Caki2 (cell line): ENCODE measurements around the gene HOXA1. TPM values are rescaled to one million over a fixed set of nuclear protein-coding genes. Genes with fewer than 3 reads are reported as not detected.

Experiments used
- DNase-seq: peaks from one replicate; pipeline ENCODE4 v3.0.0-alpha.2; 2015; ENCODE audit warnings: low read depth
- in situ Hi-C: cut with HindIII; loops from 2 replicates; pipeline ENCODE4 v1.10.0; 2016; ENCODE audit warnings: low sequenced_read_pairs, low pct_unique_long_range_greater_than_20kb, mixed read lengths
- total RNA-seq: library from RNA; depleted of rRNA; stranded (reverse); fragments of >200 nt; shearing (Covaris generic); gene quantifications from 2 replicates; pipeline ENCODE4 v1.2.3, GENCODE V29; 2014; ENCODE audit warnings: low replicate concordance

HOXA1 gene
- total RNA-seq, 1 experiment from 2014 or later = 3.9 TPM

DNA sequence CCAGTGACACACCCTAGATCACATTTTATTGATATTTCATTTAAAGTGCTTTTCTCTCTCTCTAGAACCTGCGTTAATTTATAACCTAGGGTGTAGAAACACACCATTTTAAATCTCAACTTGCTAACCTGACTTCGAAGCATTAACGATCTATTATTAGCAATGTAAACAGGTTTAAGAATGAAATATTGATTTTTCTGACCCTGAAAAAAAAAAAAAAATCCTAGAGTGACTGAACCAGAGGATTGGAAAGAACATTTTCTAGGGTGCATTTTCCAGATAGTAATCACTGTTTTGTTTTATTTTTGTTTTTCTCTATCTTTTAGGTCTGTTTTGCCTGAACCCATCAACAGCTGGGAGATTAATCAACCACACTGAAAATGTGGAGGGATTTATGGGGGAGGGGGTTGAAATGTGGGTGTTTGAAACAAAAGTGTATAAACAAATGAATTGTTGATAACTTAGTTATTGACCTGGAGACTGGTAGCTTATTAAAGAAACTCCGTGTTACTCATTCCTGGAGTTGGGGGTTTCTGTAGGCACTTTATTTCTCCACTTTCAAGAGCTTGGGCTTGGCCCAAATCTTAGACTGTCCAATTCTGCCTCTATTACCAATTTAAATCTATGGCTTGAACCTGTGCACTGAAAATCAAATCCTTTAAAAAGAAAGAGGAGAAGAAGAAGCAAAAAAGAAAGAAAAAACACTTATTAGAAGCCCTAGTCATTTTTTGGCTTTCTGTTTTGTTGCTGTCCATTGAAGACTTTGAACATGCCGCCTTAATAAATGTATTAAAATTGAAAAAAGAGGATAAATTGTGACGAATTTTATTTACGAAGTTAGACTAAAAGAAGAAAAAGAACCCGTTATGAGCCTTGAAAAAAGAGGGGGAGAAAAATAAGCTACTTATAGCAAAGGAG, 3.9 kb upstream of the HOXA1 start:
- in situ Hi-C loops = no loop called here

GRCh38 chr7:27098578-27099451, 3.0 kb upstream of the HOXA1 start:
- DNase-seq = peak; percentile 67
- in situ Hi-C loops = no loop called here

More for the DNA sequence above, 3.9 kb upstream of the HOXA1 start:
- DNase-seq = no peak

DNA sequence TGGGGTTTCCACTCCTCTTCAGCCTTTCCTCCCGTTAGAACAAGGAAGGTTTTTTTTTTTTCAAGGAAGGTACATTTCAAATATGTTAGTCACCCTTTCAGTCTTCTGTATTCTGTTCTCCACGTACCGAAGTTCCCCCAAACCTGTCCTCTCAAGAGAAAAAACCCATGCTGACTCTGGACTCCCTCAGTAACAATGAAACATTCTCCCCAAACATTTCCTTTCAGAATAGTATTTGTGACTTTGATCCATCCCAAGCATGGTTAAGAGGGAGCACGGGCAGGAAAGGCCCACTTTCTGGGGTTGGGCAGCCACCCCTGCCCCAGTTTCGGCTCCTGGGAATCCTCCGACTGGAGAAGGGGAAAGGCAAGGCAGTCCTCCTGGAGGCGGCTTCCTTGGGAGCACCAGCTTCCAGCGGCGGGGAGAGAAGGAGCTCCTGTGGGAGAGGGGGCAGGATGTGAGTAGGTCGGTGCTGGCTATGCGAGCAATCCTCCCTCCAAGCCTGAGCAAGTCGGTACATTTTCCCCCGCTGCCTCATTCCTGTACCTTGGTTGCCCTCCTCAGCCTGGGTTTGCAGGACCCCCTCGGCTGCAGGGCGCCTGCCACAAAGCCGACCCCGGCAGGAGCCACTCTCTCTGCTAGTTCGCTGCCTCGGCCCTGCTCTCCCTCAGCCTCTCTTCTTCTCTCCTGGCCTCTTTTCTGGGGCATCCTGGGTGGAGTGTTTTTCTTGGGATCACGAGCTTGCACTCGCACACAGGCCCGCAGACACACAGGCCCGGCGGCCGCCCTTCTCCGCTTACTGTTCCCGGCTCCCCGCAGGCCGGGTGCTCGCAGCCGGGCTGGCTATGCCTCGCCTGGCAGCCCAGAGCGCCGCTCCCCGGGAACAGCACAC, 2.1 kb upstream of the HOXA1 start:
- in situ Hi-C loops = no loop called here
- DNase-seq = peak; percentile 48

GRCh38 chr7:27096768-27097514, 1.1 kb upstream of the HOXA1 start:
- peak; percentile 57 for DNase-seq
- in situ Hi-C loops = no loop called here

DNA sequence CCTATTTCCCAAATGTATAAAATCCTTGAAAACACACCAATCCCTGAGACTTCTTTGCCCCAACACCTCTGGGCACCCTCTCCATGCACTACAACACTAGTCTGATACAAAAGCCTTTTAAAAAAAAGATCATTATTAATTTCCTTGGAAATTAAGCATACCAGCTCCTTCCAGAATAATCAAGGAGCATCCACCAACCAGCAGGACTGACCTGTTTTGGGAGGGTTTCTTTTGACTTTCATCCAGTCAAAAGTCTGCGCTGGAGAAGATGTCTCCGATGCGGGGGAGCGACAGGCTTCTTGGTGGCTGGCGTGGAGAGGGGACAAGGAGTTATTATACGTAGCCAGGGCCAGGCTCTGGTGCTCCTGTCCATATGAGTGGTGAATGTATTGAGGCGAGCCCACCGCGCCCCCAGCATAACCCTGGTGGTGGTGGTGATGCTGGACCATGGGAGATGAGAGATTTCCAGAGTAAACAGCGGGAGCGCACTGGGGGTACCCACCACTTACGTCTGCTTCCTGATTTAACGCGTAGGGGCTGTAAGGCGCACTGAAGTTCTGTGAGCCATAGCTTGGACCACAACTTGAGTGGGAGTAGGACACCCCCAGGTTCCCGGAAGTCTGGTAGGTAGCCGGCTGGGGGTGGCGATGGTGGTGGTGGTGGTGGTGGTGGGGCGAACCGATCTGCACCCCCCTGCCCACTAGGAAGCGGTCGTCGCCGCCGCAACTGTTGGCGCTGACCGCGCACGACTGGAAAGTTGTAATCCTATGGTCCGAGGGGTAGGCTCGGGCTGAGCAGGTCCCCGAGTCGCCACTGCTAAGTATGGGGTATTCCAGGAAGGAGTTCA, 527 bp downstream of the HOXA1 start:
- in situ Hi-C loops = no loop called here
- no peak for DNase-seq

DNA sequence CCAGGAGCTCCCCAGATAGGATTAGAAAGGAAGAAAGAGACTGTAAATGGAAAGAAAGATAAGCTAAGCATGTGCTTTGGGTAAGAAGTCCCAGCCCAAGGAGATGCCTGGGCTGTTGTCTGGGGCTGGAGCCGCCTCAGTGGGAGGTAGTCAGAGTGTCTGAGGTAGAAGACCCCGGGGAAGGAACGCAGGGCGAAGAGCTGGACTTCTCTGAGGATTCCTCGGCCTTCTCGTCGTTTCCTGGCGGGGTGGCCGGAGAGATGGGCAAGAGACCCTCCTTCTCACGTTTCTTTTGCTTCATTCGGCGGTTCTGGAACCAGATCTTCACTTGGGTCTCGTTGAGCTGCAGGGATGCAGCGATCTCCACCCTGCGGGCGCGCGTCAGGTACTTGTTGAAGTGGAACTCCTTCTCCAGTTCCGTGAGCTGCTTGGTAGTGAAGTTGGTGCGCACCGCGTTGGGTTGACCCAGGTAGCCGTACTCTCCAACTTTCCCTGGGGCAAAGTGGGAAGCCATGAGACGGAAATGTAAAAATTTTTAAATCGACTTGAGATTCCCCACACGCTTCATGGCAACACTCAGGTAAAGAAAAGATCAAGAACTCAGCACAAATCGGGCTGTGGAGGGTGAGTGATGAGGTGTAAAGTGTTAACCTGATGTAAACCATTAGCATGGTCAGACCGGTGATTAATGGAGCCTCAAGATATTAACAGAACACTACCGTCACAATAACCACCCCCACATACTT, 1.3 kb downstream of the HOXA1 start:
- no peak for DNase-seq
- in situ Hi-C loops = no loop called here

GRCh38 chr7:27093184-27093895, 2.5 kb downstream of the HOXA1 start:
- DNase-seq = no peak
- in situ Hi-C loops = no loop called here

DNA sequence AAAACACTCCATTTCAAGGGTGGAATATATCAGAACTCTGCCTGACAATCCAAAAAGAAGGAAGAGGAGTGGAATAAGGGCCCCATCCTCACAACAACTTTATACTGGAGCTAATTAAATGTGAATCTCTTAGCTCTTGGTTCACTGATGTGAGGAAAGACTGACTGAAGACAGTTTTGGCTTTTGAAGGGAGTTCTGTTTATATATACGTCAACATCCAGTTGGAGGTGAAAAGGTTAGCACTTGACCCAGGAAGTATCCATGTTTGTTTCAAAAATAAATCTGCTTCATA, 3.0 kb downstream of the HOXA1 start:
- DNase-seq = no peak
- in situ Hi-C loops = no loop called here

DNA sequence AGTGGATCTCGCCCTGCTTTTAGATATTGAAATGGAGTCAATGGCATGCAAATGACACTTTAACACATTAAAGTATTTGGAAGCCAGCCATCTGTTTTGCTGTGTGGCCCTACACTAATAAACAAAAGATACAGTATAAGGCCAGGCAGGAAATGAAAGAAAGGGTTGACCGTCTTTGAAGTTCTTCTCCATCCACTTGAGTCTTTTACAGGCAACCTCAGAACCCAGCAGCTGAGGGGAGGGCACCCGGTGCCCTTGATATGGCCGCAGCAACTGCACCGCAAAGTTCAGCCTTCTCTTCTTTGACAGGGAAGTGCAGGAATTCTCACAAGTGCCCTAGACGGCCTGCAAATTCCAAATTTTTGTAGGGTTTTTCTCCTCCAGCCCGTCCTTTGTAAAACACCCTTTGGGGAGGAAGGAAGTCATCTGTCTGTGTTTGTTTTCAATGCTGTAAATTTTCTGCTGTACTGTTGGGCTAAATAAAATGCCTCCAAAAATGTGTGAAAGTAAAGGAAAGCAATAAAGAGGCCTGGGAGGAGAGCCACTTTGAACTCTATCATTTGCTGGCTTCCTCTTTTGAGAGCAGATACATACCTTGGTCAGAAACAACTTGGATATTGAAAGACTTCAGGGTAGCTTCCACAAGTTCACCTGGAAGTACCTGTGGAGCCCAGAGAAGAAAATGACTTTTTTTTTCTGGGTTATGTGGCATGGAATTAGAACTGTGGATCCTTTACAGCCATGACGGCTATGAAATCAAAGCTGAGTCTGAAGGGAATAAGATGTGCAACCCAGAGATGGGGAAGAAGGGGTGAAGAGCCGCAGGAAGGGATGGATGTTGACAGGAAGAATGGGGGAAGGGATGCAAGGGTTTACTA, 3.6 kb downstream of the HOXA1 start:
- in situ Hi-C loops = no loop called here
- no peak for DNase-seq

GRCh38 chr7:27091105-27091504, 4.7 kb downstream of the HOXA1 start:
- in situ Hi-C loops = no loop called here
- no peak for DNase-seq

- in situ Hi-C loops = no loop called here
- DNase-seq = no peak
These were observed 7.5 kb downstream of the HOXA1 start for GRCh38 chr7:27088002-27088922.

- in situ Hi-C loops = no loop called here
- DNase-seq = no peak
These were observed 12.2 kb downstream of the HOXA1 start for GRCh38 chr7:27083646-27084045.

DNA sequence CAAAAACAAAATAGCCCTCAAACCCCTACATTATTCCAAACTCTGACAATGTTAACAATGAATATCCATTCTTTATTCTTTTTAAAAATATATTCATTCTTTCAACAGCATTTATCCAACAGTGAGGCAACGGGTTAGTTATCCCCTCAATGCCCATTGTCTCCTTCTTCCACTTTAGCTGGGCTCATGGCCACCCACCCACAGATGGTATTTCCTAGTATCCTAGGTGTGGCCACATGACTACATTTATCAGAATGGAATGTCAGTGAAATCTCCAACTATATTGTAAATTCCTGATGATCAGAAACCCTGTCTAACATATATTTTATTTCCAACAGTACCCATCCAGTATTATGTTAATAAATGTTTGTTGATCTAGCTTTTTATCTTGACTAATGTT, 13.6 kb downstream of the HOXA1 start:
- in situ Hi-C loops = no loop called here
- no peak for DNase-seq

DNA sequence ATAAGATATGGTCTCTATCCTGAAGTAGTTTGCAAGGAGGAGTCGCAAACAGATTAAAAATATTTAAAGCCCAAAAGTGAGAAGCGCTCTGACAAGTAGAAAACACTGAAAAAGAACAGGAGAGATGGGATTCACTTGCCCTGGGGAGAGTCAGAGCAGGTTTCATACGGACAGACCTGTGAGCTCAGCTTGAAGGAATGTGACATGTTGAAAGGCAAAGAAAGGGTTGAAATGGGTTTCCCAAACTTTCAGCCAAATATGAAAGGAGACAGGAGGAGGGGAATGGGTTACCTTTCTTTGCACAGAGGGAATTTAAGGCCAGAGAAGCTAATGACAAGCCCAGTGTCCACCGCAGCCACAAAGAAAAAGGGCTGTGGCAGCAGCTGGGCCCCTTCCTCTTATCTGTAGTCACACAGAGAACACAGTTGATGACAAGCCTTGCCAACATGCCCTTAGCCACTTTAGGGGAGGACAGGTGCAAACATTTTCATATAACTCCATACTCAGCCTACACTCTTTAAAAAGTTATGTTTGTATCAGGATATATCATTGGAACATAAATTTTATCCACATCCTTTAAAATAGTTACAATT, 14.9 kb downstream of the HOXA1 start:
- no peak for DNase-seq
- in situ Hi-C loops = no loop called here
